Sigmoid colon (tissue), 7 donors: Measurements from ENCODE around the gene MGAT5. TPM values are rescaled to one million over a fixed set of nuclear protein-coding genes. Genes with fewer than 3 reads are reported as not detected.

Source experiments
- DNase-seq: peaks from one replicate; pipeline ENCODE4 v3.0.0-alpha.2; 2019
- H3K27ac ChIP-seq, 4 donors: fragments of 200-600 bp; sonication (generic); one replicate each; pipeline ENCODE4 v1.5.1; 2016 to 2019; ENCODE audit warnings: mild to moderate bottlenecking in 1 of 4
- H3K27me3 ChIP-seq, 3 donors: fragments of 200-600 bp; sonication (generic); one replicate each; pipeline ENCODE4 v1.5.1; 2019; ENCODE audit warnings: mild to moderate bottlenecking in 1 of 3
- H3K36me3 ChIP-seq, 4 donors: fragments of 200-600 bp; sonication (generic); one replicate each; pipeline ENCODE4 v1.5.1; 2016 to 2019
- H3K4me1 ChIP-seq, 4 donors: fragments of 200-600 bp; sonication (generic); one replicate each; pipeline ENCODE4 v1.5.1; 2017 to 2019
- H3K4me3 ChIP-seq, 4 donors: fragments of 200-600 bp; sonication (generic); one replicate each; pipeline ENCODE4 v1.5.1; 2017 to 2019; ENCODE audit warnings: mild to moderate bottlenecking in 2 of 4, moderate library complexity in 1 of 4
- H3K9me3 ChIP-seq, 4 donors: fragments of 200-600 bp in 3 of 4; sonication (generic) in 3 of 4; one replicate each; pipeline versions ENCODE4 v1.5.1 to v1.6.1; 2013 to 2019
- EP300 ChIP-seq, 4 donors: sonication (generic); formaldehyde crosslinking; IDR thresholded peaks; one replicate each; pipeline ENCODE4 v1.6.1; 2017; ENCODE audit warnings: antibody characterized with exemption in 4 of 4
- POLR2A ChIP-seq, 2 donors: fragments of 450-650 bp; IDR thresholded peaks; one replicate each; pipeline ENCODE4 v1.6.1; 2016; ENCODE audit warnings: antibody characterized with exemption in 2 of 2, mild to moderate bottlenecking in 2 of 2, moderate library complexity in 2 of 2
- POLR2AphosphoS5 ChIP-seq, 4 donors: sonication (generic); formaldehyde crosslinking; IDR thresholded peaks; one replicate each; pipeline ENCODE4 v1.6.1; 2017; ENCODE audit warnings: antibody characterized with exemption in 4 of 4
- WGBS, 2 donors: extraction: QIAGEN DNeasy Blood & Tissue Kit; methylation state at CpG; one replicate each; pipeline ENCODE4 v1.1.7; 2013; 5-methylcytosine and 5-hydroxymethylcytosine counted together
- intact Hi-C: fragments of 100-400 bp; cut with DNase I; formaldehyde crosslinking; loops from one replicate; pipeline ENCODE4 v1.15.1; 2023
- polyA plus RNA-seq, 3 donors: library from polyadenylated mRNA; stranded (reverse); fragments of 200-250 nt; gene quantifications; one replicate each; pipeline ENCODE4 v1.2.3, GENCODE V29; 2013
- total RNA-seq, 4 donors: library from RNA; depleted of rRNA; stranded (reverse); fragments of >200 nt; gene quantifications; one replicate each; pipeline ENCODE4 v1.1.0, GENCODE V29; 2016
- TF ChIP-seq, protein P1 (sequence below), 4 experiments: fragments of 450-650 bp in 3 of 4; fragments of 200-600 bp in 1 of 4; IDR thresholded peaks; one replicate each; pipeline ENCODE4 v1.5.1; 2016 to 2019; ENCODE audit warnings: antibody characterized with exemption in 4 of 4, mild to moderate bottlenecking in 3 of 4, moderate library complexity in 2 of 4
- donor health status: healthy with polysubstance abuse.
- donor health status: Bipolar disorder and iron deficiency.
- donor health status: healthy.

MGAT5 gene
- total and polyA plus RNA-seq, 7 donors: 3.0 to 42.4 (median 30.3) TPM

DNA sequence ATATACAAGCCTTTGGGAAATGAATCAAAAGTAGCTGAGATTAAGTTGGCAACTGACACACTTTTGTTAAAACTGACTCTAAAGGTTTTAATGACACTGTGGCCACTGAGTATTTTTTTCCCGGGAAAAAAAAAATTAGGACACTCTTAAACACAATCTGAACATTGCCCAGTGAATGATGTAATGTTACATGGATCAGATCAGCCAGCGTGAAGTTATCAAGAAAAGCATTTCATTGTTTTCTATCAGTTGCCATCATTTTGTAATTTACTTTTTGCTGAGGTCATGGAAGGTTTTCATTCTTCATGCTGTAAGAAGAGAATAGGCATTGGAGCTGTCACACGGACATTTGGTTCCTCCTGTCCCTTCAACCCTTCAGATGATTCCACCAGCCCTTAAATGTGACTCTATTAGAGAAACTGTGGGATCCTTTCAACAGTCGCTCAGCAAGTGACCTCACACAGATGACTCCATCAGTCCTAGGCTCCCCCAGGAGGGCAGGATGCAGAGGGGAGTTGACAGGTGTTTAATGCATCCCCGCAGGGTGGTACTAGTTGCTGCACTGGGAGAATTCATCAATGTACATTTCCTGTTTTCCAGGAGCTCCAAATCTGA is 164.2 kb downstream of the MGAT5 start:
- no peak overlapping the region for H3K27ac ChIP-seq
- TF ChIP-seq POLR2AphosphoS5 (IDR thresholded peaks at IDR 0.05): no peak
- TF ChIP-seq POLR2A (IDR thresholded peaks at IDR 0.05): no peak
- TF ChIP-seq, protein P1, sequence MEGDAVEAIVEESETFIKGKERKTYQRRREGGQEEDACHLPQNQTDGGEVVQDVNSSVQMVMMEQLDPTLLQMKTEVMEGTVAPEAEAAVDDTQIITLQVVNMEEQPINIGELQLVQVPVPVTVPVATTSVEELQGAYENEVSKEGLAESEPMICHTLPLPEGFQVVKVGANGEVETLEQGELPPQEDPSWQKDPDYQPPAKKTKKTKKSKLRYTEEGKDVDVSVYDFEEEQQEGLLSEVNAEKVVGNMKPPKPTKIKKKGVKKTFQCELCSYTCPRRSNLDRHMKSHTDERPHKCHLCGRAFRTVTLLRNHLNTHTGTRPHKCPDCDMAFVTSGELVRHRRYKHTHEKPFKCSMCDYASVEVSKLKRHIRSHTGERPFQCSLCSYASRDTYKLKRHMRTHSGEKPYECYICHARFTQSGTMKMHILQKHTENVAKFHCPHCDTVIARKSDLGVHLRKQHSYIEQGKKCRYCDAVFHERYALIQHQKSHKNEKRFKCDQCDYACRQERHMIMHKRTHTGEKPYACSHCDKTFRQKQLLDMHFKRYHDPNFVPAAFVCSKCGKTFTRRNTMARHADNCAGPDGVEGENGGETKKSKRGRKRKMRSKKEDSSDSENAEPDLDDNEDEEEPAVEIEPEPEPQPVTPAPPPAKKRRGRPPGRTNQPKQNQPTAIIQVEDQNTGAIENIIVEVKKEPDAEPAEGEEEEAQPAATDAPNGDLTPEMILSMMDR (IDR thresholded peaks at IDR 0.05): no peak
- TF ChIP-seq EP300 (IDR thresholded peaks at IDR 0.05): no peak
- H3K4me3 ChIP-seq: no peak overlapping the region
- intact Hi-C loops: no loop called here
- no peaks in the 10 kb centered on the region for H3K36me3 ChIP-seq
- H3K9me3 ChIP-seq: no peaks in the 10 kb centered on the region
- WGBS, 2 donors: 88 to 92% methylated on average over 5 of the region's 5 CpGs
- no peaks in the 10 kb centered on the region for H3K27me3 ChIP-seq
- H3K4me1 ChIP-seq: no peaks in the 10 kb centered on the region
- DNase-seq: no peak

DNA sequence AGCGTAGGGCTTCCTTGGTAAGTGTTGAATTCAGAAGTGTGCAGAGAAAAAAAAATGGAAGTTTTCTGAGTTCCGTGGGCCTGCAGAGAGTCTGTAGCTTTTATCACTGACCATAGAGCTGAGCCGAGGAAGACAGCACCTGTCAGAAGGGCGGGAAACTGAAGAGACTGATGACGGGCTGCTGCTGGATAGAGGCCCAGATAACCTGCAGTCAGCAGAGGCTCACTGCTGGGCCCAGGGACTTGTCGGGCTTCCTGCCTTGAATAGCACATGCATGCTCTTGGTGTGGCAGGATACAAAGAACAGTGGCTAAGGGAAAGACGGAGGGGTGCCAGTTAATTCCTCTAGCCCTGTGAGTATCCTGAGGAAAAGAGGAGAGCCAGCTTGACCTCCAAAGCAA is 166.4 kb downstream of the MGAT5 start:
- no peaks in the 10 kb centered on the region for H3K27me3 ChIP-seq
- intact Hi-C loops: no loop called here
- no peaks in the 10 kb centered on the region for H3K9me3 ChIP-seq
- no peak for DNase-seq
- peaks cover 0 to 7% (median 2%) of the 10 kb centered on the region in 4 donors for H3K36me3 ChIP-seq
- no peaks in the 10 kb centered on the region for H3K4me1 ChIP-seq
- H3K4me3 ChIP-seq: no peak overlapping the region
- 85 to 90% methylated on average over 7 of the region's 7 CpGs for WGBS, 2 donors
- no peak for TF ChIP-seq POLR2AphosphoS5 (IDR thresholded peaks at IDR 0.05)
- no peak overlapping the region for H3K27ac ChIP-seq

GRCh38 chr2:134420920-134421319 is 167.0 kb downstream of the MGAT5 start:
- intact Hi-C loops: no loop called here
- TF ChIP-seq POLR2A (IDR thresholded peaks at IDR 0.05): no peak
- no peak for TF ChIP-seq EP300 (IDR thresholded peaks at IDR 0.05)
- no peak for TF ChIP-seq POLR2AphosphoS5 (IDR thresholded peaks at IDR 0.05)
- TF ChIP-seq, protein P1 (IDR thresholded peaks at IDR 0.05): no peak
- WGBS, 2 donors: 90 to 93% methylated on average over 3 of the region's 3 CpGs
- no peak overlapping the region for H3K27ac ChIP-seq
- H3K4me1 ChIP-seq: no peaks in the 10 kb centered on the region
- H3K9me3 ChIP-seq: no peaks in the 10 kb centered on the region
- no peak for DNase-seq
- H3K36me3 ChIP-seq: peaks cover 0 to 7% (median 2%) of the 10 kb centered on the region in 4 donors
- H3K27me3 ChIP-seq: no peaks in the 10 kb centered on the region
- no peak overlapping the region for H3K4me3 ChIP-seq

DNA sequence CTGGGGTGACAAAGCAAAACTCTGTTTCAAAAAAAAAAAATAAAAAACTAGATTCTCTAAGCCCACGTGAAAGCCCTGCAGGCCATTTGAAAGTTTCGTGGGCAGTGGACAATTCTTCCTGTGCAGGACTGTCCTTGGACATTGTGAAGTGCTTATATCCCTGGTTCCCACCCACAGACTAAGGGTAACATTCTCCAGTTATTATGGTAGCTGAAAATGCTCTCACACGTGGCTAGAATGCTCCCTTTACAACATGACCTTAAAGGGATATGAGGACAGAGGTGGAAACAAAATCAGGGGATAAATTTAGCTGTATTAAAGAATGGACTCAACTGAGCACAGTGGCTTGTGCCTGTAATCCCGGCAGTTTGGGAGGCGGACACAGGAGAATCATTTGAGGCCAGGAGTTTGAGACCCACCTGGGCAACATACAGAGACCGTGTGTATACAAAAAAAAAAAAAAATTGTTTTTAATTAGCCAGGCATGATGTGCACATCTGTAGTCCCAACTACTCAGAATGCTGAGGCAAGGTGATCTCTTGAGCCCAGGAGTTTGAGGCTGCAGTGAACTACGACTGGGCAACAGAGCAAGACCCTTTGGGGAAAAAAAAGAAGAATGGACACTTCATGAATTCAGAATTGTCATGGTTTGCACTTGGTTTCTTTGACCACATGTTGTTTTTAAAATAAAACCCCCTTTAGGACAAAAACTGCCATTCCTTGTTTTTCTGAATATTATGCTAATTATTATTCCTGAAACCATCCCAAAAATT is 167.9 kb downstream of the MGAT5 start:
- TF ChIP-seq POLR2A (IDR thresholded peaks at IDR 0.05) (no peak), POLR2AphosphoS5 (IDR thresholded peaks at IDR 0.05) (no peak), EP300 (IDR thresholded peaks at IDR 0.05) (no peak)
- TF ChIP-seq, protein P1 (IDR thresholded peaks at IDR 0.05): no peak
- Histone ChIP-seq H3K27ac (no peak overlapping the region), H3K9me3 (no peaks in the 10 kb centered on the region), H3K4me3 (no peak overlapping the region), H3K27me3 (no peaks in the 10 kb centered on the region), H3K36me3 (peaks cover 0 to 7% (median 2%) of the 10 kb centered on the region in 4 donors), H3K4me1 (no peaks in the 10 kb centered on the region)
- whole genome bisulfite sequencing, 2 donors: 90 to 92% methylated on average over 7 of the region's 7 CpGs
- no peak for DNase-seq
- intact Hi-C loops: no loop called here

DNA sequence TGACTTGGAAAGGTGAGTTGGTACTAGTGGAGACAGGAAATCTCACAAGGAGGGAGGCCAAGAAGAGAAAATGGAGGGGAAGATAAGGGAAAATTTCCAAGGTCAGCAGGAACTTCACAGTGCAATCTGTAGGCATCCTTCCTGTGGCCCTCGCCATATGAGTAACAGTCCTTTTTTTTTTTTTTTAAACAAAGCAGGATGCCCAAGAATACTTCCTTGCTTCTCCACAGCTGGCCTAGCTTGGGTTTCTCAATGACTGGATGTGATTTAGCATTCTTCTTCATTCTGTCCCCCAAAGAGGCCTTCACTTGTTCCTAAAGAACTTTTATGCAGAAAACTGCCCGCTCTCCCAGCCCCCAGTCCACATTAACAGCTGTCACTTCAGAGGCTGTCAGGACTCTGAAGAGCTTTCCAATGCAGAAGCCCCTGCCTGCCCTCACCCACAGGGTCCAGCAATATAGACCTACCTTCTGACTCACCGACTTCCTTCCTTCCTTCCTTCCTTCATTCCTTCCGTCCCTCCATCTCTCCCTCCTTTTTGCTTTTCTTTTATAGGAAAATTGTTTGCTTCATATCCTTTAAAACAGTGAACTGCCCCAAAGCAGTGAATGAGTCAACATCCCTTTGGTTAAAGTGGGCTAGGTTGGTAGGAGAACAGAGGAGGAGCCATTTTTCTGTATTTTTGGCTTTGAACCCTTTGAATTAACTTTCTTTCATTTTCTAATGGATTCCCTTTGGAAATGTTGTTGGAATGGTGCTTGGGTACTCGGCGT is 172.0 kb downstream of the MGAT5 start:
- intact Hi-C loops: no loop called here
- peaks cover 0 to 29% (median 6%) of the 10 kb centered on the region in 4 donors for H3K36me3 ChIP-seq
- TF ChIP-seq POLR2AphosphoS5 (IDR thresholded peaks at IDR 0.05) (no peak), EP300 (IDR thresholded peaks at IDR 0.05) (no peak)
- no peak overlapping the region for H3K4me3 ChIP-seq
- no peaks in the 10 kb centered on the region for H3K27me3 ChIP-seq
- no peak overlapping the region for H3K27ac ChIP-seq
- 93 to 97% methylated on average over 6 of the region's 6 CpGs for WGBS, 2 donors
- H3K4me1 ChIP-seq: no peaks in the 10 kb centered on the region
- H3K9me3 ChIP-seq: no peaks in the 10 kb centered on the region
- no peak for DNase-seq
